GM21423 (cell line): ENCODE data around the gene ZCCHC24.

Experiments
- ATAC-seq: cut with Tn5 transposase; IDR thresholded peaks from one replicate; pipeline ENCODE4 v1.9.1; 2021; ENCODE audit warnings: mild to moderate bottlenecking, moderate library complexity; ENCODE audit not compliant: unreplicated experiment

Gene ZCCHC24

DNA sequence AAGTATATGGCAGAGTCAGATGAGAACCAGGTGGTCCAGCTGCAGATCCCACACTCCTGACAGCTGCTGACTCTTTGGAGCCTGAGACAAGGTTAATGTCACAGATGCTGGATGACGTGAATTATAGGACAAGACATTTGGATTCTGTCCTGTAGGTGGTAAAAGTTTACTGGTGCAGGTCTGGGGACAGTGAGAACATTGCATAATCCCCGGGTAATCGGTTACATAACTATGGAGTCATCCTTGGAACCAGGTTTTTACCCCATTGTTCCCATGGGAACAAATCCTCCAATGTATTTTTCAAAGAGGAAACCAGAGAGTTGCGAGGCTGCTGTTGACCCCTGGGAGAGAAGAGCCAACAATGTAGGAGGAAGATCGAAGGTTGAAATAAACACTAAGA, 27.5 kb upstream of the ZCCHC24 start:
- no peak for ATAC-seq

GRCh38 chr10:79472449-79472848, 27.0 kb upstream of the ZCCHC24 start:
- no peak for ATAC-seq

DNA sequence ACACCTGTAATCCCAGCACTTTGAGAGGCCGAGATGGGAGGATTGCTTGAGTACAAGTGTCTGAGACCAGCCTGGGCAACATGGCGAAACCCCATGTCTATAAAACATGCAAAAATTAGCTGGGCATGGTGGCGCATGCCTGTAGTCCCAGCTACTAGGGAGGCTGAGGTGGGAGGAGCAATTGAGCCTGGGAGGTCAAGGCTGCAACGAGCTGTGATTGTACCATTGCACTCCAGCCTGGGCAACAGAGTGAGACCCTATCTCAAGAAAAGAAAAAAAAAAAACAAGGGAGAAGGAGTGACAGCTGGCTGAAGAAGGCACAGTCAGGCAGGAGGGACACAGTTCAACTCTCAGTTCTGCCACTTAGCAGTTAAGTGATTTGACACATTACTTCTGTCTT, 26.4 kb upstream of the ZCCHC24 start:
- no peak for ATAC-seq

DNA sequence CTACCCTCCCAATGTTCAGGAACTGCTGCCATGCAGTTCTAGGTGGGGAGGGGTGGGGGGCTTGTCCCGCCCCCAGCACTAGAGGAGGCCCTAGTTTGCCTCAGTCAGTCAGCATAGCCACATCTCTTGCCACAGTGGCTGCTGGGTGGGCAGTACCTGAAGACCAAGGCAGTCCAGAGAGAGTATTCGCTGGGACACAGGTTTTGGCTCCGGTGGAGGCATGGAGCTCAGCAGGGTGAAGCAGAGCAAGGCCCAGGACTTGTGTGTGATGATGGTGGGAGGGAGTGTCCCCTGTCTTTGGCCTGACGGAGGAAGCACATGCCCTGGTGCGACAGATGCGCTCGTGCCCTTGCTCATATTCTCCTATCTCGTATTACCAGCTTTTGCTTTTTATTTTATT, 24.7 kb upstream of the ZCCHC24 start:
- no peak for ATAC-seq

- ATAC-seq, result no peak
Measured at GRCh38 chr10:79468841-79469585, 23.6 kb upstream of the ZCCHC24 start.

DNA sequence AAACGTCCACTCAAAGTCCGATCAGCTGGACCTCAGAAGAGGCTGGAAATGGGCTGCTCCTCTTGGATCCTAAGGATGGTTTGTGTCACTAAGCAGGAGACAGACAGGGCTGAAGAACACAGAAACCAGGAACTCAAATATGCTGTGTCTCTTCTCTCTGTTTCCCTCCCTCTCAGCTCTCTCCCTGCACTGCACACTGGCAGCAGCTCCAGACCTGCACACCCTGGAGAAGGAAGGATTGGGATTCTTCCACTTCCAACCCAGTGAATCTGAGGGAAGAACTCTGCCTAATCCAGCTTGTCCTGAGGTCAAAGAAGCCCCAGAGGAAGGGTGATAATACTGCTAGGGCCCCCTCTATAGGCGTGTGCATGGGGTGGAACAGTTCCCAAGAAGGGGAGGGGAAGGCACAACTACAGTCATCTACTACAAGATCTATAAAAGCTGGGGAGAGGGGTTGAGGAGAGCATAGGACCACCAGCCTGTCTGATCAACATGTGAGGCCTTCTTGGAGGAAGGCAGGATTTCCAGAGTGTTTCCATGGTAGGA, 22.7 kb upstream of the ZCCHC24 start:
- no peak for ATAC-seq

DNA sequence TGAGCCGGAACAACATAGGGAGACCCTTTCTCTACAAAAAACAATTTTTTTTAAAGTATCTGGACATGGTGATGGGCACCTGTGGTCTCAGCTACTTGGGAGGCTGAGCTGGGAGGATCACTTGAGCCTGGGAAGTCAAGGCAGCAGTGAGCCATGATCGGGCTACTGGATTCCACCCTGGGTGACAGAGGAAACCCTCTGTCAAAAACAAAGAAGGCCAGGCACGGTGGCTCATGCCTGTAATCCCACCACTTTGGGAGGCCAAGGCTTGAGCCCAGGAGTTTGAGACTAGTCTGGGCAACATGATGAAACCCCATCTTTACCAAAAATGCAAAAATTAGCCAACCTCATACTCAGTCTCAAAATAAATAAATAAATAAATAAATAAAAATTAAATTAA, 19.9 kb upstream of the ZCCHC24 start:
- ATAC-seq, result no peak

- no peak for ATAC-seq
Measured at GRCh38 chr10:79463578-79464496, 18.4 kb upstream of the ZCCHC24 start.

DNA sequence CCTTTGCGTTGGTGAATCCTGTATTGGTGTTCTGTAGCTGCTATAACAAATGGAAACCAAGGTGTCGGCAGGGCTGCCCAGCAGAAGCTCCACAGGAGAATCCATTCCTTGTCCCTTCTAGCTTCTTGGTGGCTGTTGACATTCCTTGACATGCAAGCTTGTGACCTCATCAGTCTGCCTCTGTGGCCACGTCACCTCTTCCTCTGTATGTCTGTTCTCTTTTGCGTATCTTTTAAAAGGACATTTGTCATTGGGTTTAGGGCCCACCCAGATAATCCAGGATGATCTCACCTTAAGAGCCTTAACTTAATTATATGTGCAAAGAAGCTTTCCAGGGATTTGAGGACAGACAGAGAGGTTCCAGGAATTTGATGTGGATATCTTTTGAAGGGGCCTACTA, 15.3 kb upstream of the ZCCHC24 start:
- no peak for ATAC-seq

DNA sequence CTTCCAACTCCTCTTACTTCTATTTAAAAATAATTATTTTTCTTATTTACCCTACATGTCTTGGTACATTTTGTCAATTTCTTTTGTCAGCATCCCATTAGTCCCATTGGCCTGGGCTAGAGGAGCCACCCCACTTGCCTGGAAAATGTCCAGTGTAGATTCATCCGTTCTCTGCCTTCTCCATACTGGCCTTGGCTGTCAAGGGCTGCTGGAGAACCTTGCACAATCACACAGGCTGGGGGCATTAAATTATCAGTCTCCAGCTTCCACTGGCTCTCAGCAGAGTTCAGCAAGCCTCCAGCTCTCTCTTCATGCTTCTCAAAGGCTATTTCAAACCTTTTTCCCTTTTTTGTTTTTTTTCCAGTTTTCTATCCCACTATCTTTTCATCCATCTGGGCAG, 13.8 kb upstream of the ZCCHC24 start:
- no peak for ATAC-seq

DNA sequence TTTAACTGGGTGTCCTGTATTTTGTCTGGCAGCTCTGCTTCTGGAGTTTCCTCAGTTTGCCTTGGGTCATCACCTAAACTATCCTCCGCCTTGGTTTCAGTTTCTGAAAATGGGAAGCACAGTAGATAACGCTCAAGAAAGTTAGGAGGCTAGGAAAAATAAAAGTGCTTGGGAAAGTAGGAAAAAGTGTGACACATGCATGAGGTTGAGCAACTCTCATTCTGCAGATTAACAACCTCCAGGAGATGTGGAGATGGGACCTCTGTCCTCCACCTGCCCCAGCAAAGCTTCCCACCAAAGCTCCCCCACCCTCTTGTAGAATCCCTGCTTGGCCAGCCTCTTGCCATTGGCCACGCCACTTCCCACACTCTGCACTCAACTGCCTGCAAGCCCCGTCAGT, 13.1 kb upstream of the ZCCHC24 start:
- no peak for ATAC-seq

DNA sequence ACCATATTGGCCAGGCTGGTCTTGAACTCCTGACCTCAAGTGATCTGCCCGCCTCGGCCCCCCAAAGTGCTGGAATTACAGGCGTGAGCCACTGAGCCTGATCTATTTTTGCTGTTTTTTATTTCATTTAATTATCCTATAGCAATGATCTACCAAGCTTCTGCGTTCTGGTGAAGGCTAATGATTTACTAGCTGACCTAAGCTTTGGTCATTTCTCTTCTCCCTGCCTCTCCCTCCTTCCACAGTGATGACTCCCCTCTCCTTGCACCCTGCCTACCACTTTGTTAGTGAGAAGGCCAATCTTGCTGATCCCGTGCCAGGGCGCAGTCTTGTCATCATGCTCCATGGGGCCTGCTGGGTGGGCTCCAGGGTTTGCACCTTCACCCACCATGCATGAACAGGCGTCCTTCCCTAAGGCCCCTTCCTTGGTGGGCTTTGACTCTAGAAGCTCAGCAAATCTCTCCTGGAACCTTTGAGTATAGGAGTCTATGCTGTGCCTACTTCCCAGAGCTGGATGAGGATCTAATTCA, 11.9 kb upstream of the ZCCHC24 start:
- ATAC-seq, result no peak

DNA sequence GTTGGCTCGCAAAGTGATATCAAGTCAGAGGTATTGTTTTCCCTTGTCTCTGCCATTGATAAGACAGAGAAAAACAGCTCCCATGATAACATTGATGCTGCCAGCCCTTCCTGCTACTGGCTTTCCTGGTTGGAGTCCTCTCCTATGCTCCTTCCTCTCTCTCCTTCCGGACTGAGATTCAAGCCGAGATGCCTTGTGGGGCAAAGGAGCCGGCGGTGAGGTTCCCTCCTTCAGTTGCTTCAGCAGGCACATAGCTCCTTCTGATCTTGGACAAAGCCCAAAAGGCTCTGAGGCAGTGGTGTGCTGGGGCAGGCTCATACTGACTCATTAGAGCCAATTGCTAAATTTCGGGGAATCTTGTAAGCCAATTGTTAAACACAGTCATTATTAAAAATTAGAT, 8.8 kb upstream of the ZCCHC24 start:
- ATAC-seq, result no peak

GRCh38 chr10:79453392-79453791, 8.0 kb upstream of the ZCCHC24 start:
- ATAC-seq, result no peak

DNA sequence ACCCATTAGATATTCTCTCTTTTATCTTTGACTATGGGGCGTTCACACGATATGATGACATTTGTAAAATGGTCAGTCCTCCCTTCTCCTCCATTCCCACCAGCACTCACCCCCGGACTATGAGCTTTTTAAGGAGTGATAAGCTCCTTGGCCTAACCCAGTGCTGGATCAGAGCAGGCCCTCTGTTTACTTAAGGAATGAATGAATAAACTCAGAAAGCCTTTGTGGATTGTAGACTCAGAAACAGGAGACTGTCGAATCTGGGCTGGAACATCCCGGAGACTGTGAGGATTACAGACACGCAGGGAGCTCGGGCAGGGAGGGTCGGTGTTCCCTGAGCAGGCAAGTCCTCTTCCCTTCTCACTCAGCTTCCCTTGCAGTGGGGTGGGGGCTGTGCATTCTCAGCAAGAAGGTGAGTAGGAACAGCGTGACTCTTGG, 6.8 kb upstream of the ZCCHC24 start:
- no peak for ATAC-seq

- no peak for ATAC-seq
Measured at GRCh38 chr10:79451046-79451699, 5.7 kb upstream of the ZCCHC24 start.

DNA sequence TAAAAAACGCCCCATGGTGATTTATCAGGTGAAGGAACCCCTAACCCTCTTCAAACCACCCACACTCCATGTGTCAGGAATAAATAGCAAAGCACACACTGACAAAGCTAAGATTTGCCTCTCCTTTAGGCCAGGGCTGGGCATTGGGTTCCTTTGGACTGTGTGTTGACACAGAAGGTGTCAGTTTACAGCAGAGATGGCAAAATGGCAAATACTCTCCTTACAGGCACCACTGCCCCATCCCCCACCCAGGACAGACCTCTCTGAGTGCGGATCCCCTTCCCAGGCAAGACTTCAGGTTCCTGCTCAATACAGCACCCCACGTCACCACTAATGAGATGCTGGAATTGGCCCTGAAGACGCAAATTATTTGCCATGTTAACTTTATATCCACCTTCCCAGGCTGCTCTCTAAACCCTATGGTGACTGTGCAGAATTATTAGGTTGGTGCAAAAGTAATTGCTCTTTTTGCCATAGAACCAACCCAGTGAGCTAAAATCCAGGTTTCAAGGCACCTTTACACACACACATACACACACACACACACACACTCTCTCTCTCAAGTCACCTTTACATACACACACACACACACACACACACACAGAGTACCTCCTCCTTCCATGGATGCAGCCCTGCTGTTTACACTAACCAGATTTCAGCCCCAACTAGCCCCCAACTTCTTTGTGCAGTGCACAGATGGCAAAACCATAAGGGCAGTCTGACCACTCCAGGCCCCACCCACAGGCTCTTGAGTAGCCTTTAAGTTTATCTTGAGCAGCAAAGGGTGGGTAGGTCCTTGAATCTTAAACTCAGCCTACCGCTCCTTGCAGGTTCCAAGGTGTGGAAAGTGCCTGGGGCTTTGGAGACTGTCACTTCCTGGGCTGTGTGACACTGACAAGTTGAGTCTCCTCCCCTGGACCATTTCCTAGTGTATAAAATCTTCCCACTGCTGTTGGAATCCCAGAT, 4.0 kb upstream of the ZCCHC24 start:
- ATAC-seq, result no peak

GRCh38 chr10:79448732-79449049, 3.3 kb upstream of the ZCCHC24 start:
- no peak for ATAC-seq

DNA sequence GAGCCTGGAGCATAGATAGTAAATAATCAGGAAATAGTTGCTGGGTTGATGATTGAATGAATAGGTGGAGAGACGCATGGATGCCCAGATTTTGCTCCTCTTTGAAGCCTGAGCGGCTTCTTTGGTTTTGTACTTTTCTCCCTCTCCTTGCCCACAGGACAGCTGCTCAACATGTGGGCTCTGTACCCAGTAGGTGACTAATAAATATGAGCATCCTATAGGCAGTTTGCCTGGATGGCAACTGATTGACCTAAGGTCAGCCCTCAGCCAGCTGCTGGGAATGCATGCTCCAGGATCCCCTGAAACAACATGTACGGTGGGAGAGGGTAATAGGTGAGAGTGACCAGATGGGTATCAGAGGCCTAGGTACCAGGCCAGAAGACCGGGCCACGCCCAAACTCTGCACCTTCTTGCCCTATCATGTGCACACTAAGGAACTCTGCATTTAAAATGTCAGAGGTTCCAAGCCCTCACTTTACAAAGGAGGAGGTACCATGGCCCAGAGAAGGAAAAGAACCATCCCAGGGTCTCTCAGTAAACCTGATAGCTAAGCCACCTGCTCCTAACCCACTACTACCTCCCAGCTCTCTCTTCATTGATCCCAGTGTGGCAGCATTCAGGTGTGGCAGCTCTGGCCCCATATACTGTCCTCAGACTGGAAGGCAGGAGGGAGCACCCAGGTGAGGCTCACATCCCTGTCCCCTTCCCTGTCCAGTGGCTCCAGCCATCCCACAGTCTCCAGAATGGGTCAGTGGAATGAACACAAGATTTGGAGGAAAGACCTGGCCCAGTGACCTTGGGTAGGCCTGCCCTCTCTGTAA, 2.7 kb upstream of the ZCCHC24 start:
- no peak for ATAC-seq
